ENCODE results near the gene PHF21A.
"Not testable (repeated sequence)": the region's sequence is repeated elsewhere in the genome, so short reads cannot be mapped to it uniquely, and the experiment has no call there.

PHF21A gene

DNA sequence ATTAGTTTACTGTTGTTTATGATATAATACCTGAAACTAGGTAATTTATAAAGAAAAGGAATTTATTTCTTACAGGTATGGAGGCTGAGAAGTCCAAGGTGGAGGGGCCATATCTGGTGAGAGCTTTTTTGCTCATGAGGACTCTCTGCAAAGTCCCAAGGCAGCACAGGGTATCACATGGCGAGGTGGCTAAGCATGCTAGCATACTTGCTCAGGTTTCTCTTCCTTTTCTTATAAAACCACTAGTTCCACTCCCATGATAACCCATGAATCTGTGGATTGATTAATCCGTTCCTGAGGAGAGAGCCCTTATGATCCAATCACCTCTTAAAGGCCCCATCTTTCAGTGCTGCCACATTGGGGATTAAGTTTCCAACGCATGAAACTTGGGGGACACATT is 82.7 kb downstream of the PHF21A start:
- ATAC-seq (replicated peaks; ENCODE audit: extremely low read depth, poor library complexity, severe bottlenecking) (no peak), DNase-seq (ENCODE audit: low spot score in 2 of 2) (no peak)
- H3K27ac Mint-ChIP-seq (ENCODE audit: low read depth): no peak overlapping the region
- H3K9me3 Mint-ChIP-seq: no peaks in the 10 kb centered on the region
- peaks cover 33% of the 10 kb centered on the region for H3K4me1 Mint-ChIP-seq
- no peaks in the 10 kb centered on the region for H3K27me3 Mint-ChIP-seq
- H3K4me3 Mint-ChIP-seq: no peak overlapping the region
- peaks cover 7% of the 10 kb centered on the region for H3K36me3 Mint-ChIP-seq (ENCODE audit: insufficient read depth)

DNA sequence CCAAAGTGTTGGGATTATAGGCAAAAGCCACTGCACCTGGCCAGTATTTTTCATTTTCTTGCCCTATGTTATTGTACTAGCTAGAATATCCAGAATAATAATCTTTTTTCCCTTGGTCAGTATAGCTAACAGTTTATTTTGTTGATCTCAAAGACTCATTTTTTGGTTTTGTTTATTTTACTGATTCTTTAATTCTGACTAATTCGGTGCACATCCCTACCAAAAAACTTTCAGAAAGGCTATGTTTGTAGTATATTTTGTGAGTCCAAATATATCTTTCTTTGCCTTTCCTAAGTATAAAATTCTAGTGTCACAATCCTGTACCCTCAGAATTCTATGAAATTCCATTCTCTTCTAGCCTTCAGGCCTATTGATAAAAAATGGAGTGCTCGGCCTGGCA is 84.3 kb downstream of the PHF21A start:
- H3K36me3 Mint-ChIP-seq (ENCODE audit: insufficient read depth): peaks cover 8% of the 10 kb centered on the region
- no peak overlapping the region for H3K27ac Mint-ChIP-seq (ENCODE audit: low read depth)
- no peaks in the 10 kb centered on the region for H3K27me3 Mint-ChIP-seq
- no peak for DNase-seq (ENCODE audit: low spot score in 2 of 2)
- peaks cover 28% of the 10 kb centered on the region for H3K4me1 Mint-ChIP-seq
- no peak overlapping the region for H3K4me3 Mint-ChIP-seq
- no peaks in the 10 kb centered on the region for H3K9me3 Mint-ChIP-seq
- no peak for ATAC-seq (replicated peaks; ENCODE audit: extremely low read depth, poor library complexity, severe bottlenecking)

- ATAC-seq (replicated peaks; ENCODE audit: extremely low read depth, poor library complexity, severe bottlenecking) (no peak), DNase-seq (ENCODE audit: low spot score in 2 of 2) (no peak)
- H3K27ac Mint-ChIP-seq (ENCODE audit: low read depth): no peak overlapping the region
- no peak overlapping the region for H3K4me3 Mint-ChIP-seq
- H3K4me1 Mint-ChIP-seq: peaks cover 24% of the 10 kb centered on the region
- no peaks in the 10 kb centered on the region for H3K27me3 Mint-ChIP-seq
- peaks cover 8% of the 10 kb centered on the region for H3K36me3 Mint-ChIP-seq (ENCODE audit: insufficient read depth)
- H3K9me3 Mint-ChIP-seq: no peaks in the 10 kb centered on the region
Measured at GRCh38 chr11:46036009-46036408, 85.2 kb downstream of the PHF21A start.

DNA sequence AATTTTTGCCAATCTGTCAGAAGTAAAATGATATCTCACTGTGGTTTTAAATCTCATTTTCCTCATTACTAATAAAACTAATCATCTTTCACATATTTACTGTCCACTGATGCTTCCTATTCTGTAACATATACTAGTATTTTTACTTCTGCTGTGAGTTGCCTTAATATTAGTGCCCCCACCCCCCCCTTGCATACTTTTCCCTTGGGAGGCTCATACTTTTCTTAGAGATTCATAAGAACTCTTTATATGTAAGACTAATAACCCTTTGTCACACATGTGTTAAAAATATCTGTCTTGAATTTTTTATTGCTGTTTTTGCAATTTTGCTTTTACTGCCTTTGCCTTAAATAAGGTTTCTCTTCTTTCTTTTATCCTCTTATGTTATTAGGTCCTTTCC is 87.2 kb downstream of the PHF21A start:
- no peak overlapping the region for H3K4me3 Mint-ChIP-seq
- ATAC-seq (replicated peaks; ENCODE audit: extremely low read depth, poor library complexity, severe bottlenecking) (no peak), DNase-seq (ENCODE audit: low spot score in 2 of 2) (no peak)
- H3K27ac Mint-ChIP-seq (ENCODE audit: low read depth): no peak overlapping the region
- H3K36me3 Mint-ChIP-seq (ENCODE audit: insufficient read depth): peaks cover 4% of the 10 kb centered on the region
- no peaks in the 10 kb centered on the region for H3K9me3 Mint-ChIP-seq
- no peaks in the 10 kb centered on the region for H3K27me3 Mint-ChIP-seq
- H3K4me1 Mint-ChIP-seq: peaks cover 15% of the 10 kb centered on the region

DNA sequence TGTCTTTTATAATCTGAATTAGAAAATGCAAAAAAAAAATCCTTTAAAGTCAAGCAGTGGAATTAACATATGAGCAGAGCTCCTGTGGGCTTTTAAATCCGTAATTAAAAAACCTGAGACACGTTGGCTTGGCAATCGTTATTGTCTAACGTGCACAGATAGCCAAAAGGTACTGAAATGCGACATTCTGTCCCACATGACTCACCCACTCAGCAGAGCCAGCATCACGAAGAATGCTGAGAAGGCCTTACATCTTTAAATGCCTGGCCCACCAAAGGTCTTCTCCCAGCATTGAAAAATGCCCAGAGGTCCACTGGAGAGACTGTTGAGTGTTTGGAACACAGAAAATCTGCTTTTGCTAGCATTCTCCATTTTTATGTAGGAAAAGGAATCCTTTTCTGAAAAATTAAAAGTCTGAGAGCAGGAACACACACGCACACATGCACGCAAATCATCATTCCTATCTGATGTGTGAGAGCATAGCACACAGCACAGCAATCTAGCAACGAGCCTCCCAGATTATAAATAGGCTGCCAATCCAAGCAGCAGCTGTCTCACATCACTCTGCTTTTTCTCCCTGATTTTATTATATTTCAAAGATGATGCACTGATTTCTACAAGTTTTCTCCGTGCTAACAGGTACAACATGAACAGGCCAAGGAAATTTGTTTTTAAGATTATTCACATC is 94.5 kb downstream of the PHF21A start:
- ATAC-seq (replicated peaks; ENCODE audit: extremely low read depth, poor library complexity, severe bottlenecking): no peak
- no peak overlapping the region for H3K4me3 Mint-ChIP-seq
- peaks cover 18% of the 10 kb centered on the region for H3K4me1 Mint-ChIP-seq
- H3K27me3 Mint-ChIP-seq: no peaks in the 10 kb centered on the region
- H3K9me3 Mint-ChIP-seq: no peaks in the 10 kb centered on the region
- H3K36me3 Mint-ChIP-seq (ENCODE audit: insufficient read depth): peaks cover 8% of the 10 kb centered on the region
- no peak overlapping the region for H3K27ac Mint-ChIP-seq (ENCODE audit: low read depth)
- no peak for DNase-seq (ENCODE audit: low spot score in 2 of 2)

GRCh38 chr11:46020084-46020599 is 101.1 kb downstream of the PHF21A start:
- H3K4me1 Mint-ChIP-seq: peaks cover 20% of the 10 kb centered on the region
- no peak overlapping the region for H3K4me3 Mint-ChIP-seq
- no peaks in the 10 kb centered on the region for H3K9me3 Mint-ChIP-seq
- no peak for ATAC-seq (replicated peaks; ENCODE audit: extremely low read depth, poor library complexity, severe bottlenecking)
- no peak for DNase-seq (ENCODE audit: low spot score in 2 of 2)
- peaks cover 11% of the 10 kb centered on the region for H3K36me3 Mint-ChIP-seq (ENCODE audit: insufficient read depth)
- H3K27me3 Mint-ChIP-seq: no peaks in the 10 kb centered on the region
- H3K27ac Mint-ChIP-seq (ENCODE audit: low read depth): peak overlapping the region; percentile 7

DNA sequence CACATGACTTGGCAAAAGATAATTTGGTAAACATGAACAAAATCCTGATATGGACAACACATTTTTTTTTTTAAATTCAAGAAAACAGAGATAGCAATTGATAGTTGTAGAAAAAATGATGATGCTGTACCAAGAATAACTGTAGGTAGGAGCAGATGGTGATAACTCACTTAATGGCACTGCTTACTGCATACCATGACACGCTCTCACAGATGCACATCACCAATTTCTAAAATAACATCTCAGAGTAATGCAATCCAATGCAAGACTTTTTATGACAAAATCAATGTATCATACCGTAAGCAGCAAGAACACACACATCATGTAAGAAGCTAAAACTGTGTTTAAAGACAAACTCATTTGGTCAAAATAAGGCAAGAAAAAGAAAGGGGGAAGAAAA is 102.6 kb downstream of the PHF21A start:
- Mint-ChIP-seq H3K27me3 (no peaks in the 10 kb centered on the region), H3K27ac (ENCODE audit: low read depth) (no peak overlapping the region), H3K36me3 (ENCODE audit: insufficient read depth) (peaks cover 9% of the 10 kb centered on the region), H3K4me3 (no peak overlapping the region), H3K9me3 (no peaks in the 10 kb centered on the region), H3K4me1 (peaks cover 15% of the 10 kb centered on the region)
- DNase-seq (ENCODE audit: low spot score in 2 of 2): no peak
- ATAC-seq (replicated peaks; ENCODE audit: extremely low read depth, poor library complexity, severe bottlenecking): no peak

DNA sequence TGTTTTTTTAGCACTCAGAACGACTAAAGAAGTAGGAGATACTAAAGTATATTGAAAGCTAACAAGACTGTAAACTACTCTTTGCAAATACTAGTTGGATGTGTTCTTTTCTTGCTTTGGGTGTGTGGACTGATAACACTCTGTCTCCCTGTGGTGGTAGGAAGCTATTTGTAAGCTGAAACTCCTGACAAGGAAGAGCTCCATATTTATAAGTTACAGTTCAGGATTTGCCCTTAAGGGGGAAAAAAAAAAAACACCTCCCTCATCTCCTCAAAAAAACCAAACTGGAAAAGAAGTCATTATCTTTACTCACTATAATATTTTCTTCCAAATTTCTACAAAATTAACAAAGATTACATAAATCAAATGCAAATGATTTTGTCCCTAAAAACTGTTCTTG is 103.9 kb downstream of the PHF21A start:
- DNase-seq (ENCODE audit: low spot score in 2 of 2) (no peak), ATAC-seq (replicated peaks; ENCODE audit: extremely low read depth, poor library complexity, severe bottlenecking) (no peak)
- Mint-ChIP-seq H3K36me3 (ENCODE audit: insufficient read depth) (peaks cover 5% of the 10 kb centered on the region), H3K27me3 (no peaks in the 10 kb centered on the region), H3K9me3 (no peaks in the 10 kb centered on the region), H3K4me1 (peaks cover 21% of the 10 kb centered on the region), H3K27ac (ENCODE audit: low read depth) (no peak overlapping the region), H3K4me3 (no peak overlapping the region)

GRCh38 chr11:46015941-46016340 is 105.3 kb downstream of the PHF21A start:
- no peaks in the 10 kb centered on the region for H3K27me3 Mint-ChIP-seq
- DNase-seq (ENCODE audit: low spot score in 2 of 2) (no peak), ATAC-seq (replicated peaks; ENCODE audit: extremely low read depth, poor library complexity, severe bottlenecking) (no peak)
- peaks cover 19% of the 10 kb centered on the region for H3K4me1 Mint-ChIP-seq
- H3K27ac Mint-ChIP-seq (ENCODE audit: low read depth): peak overlapping the region; percentile 0
- no peaks in the 10 kb centered on the region for H3K9me3 Mint-ChIP-seq
- peaks cover 1% of the 10 kb centered on the region for H3K36me3 Mint-ChIP-seq (ENCODE audit: insufficient read depth)
- H3K4me3 Mint-ChIP-seq: no peak overlapping the region

GRCh38 chr11:46014168-46014567 is 107.1 kb downstream of the PHF21A start:
- H3K36me3 Mint-ChIP-seq (ENCODE audit: insufficient read depth); H3K4me3 Mint-ChIP-seq; ATAC-seq (replicated peaks; ENCODE audit: extremely low read depth, poor library complexity, severe bottlenecking); H3K27me3 Mint-ChIP-seq; H3K27ac Mint-ChIP-seq (ENCODE audit: low read depth); DNase-seq (ENCODE audit: low spot score in 2 of 2); H3K9me3 Mint-ChIP-seq: not testable (repeated sequence)
- peaks cover 15% of the 10 kb centered on the region for H3K4me1 Mint-ChIP-seq

DNA sequence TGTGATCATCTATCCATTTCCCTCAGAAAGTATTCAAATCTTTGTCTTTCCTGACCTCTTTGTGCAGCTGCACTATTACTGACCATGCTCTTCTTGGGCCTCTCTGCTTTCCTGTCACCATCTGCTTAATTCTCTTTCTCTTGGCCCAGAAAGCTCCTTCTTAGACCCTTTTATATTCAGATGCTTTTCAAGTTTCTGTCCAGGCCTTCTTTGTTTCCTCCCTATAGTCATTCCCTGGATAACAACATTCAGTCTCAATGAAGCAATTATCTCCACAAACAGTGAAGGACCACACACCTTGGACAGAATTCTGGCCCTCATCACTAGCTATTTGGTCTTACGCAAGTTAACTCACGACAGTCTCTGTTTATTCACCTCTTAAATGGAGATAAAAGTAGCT is 109.1 kb downstream of the PHF21A start:
- Mint-ChIP-seq H3K27ac (ENCODE audit: low read depth) (peak overlapping the region; percentile 3), H3K36me3 (ENCODE audit: insufficient read depth) (peaks cover 1% of the 10 kb centered on the region), H3K27me3 (no peaks in the 10 kb centered on the region), H3K9me3 (no peaks in the 10 kb centered on the region), H3K4me3 (no peak overlapping the region), H3K4me1 (peaks cover 17% of the 10 kb centered on the region)
- ATAC-seq (replicated peaks; ENCODE audit: extremely low read depth, poor library complexity, severe bottlenecking) (no peak), DNase-seq (ENCODE audit: low spot score in 2 of 2) (no peak)

GRCh38 chr11:46010100-46010499 is 111.2 kb downstream of the PHF21A start:
- ATAC-seq (replicated peaks; ENCODE audit: extremely low read depth, poor library complexity, severe bottlenecking) (no peak), DNase-seq (ENCODE audit: low spot score in 2 of 2) (no peak)
- Mint-ChIP-seq H3K36me3 (ENCODE audit: insufficient read depth) (peaks cover 4% of the 10 kb centered on the region), H3K4me3 (no peak overlapping the region), H3K9me3 (no peaks in the 10 kb centered on the region), H3K27ac (ENCODE audit: low read depth) (peak overlapping the region; percentile 30), H3K27me3 (no peaks in the 10 kb centered on the region), H3K4me1 (peaks cover 24% of the 10 kb centered on the region)

- no peak overlapping the region for H3K4me3 Mint-ChIP-seq
- no peak for DNase-seq (ENCODE audit: low spot score in 2 of 2)
- peaks cover 24% of the 10 kb centered on the region for H3K4me1 Mint-ChIP-seq
- peak overlapping the region; percentile 29 for H3K27ac Mint-ChIP-seq (ENCODE audit: low read depth)
- peaks cover 4% of the 10 kb centered on the region for H3K36me3 Mint-ChIP-seq (ENCODE audit: insufficient read depth)
- no peak for ATAC-seq (replicated peaks; ENCODE audit: extremely low read depth, poor library complexity, severe bottlenecking)
- H3K27me3 Mint-ChIP-seq: no peaks in the 10 kb centered on the region
- no peaks in the 10 kb centered on the region for H3K9me3 Mint-ChIP-seq
Measured at GRCh38 chr11:46009647-46010046, 111.6 kb downstream of the PHF21A start.
